Thoracic aorta endothelial cell (primary cell): ENCODE measurements around the gene TMEM229B. TPM values are rescaled to one million over a fixed set of nuclear protein-coding genes. Genes with fewer than 3 reads are reported as not detected.

Experiments
- small RNA-seq: library from RNA; depleted of rRNA; stranded (forward); fragments of <200 nt; gene quantifications from one replicate; pipeline ENCODE3, GENCODE V24; 2012
- total RNA-seq: library from RNA; depleted of rRNA; stranded (reverse); fragments of >200 nt; gene quantifications from 2 replicates; pipeline ENCODE4 v1.2.3, GENCODE V29; 2012

Gene TMEM229B
- under 0.01 and 0.07 TPM in 2 replicates for total RNA-seq

GRCh38 chr14:67487937-67488893 lies at the start of gene TMEM229B:
Gene TMEM229B (minus strand): TSS chr14:67488721. CDS start chr14:67473923, 14,798 bp downstream.

GRCh38 chr14:67532998-67533753 lies 44.7 kb upstream of the TMEM229B start, which contains the start of gene PLEKHH1:
Gene PLEKHH1 (plus strand): TSS chr14:67533290. CDS start chr14:67541868, 8,578 bp downstream.

Small RNA genes within 50 kb of the gene (small RNA-seq; reads per million reads assigned to genes)
- not detected for gene MIR5694

Other genes with a start within 250 kb of the TMEM229B start
- 38.1 and 39.4 TPM in 2 replicates for gene PALS1, start 247.3 kb downstream of the TMEM229B start, total RNA-seq
- 95.1 and 127 TPM in 2 replicates for gene ATP6V1D, start 128.9 kb downstream of the TMEM229B start, total RNA-seq
- 227 and 310 TPM in 2 replicates for gene EIF2S1, start 128.4 kb downstream of the TMEM229B start, total RNA-seq
- gene PLEK2, start 76.6 kb downstream of the TMEM229B start, total RNA-seq = 10.1 and 11.1 TPM in 2 replicates
- 0.65 and 1.1 TPM in 2 replicates for gene PLEKHH1, start 44.6 kb upstream of the TMEM229B start, total RNA-seq
- gene PIGH, start 111.5 kb upstream of the TMEM229B start, total RNA-seq = 10.6 and 11.8 TPM in 2 replicates
- gene ARG2, start 131.2 kb upstream of the TMEM229B start, total RNA-seq = 31.1 and 44.5 TPM in 2 replicates
- 42.7 and 45.6 TPM in 2 replicates for gene VTI1B, start 185.9 kb upstream of the TMEM229B start, total RNA-seq
- 104 and 139 TPM in 2 replicates for gene RDH11, start 207.0 kb upstream of the TMEM229B start, total RNA-seq
- gene RDH12, start 213.2 kb upstream of the TMEM229B start, total RNA-seq = not detected in 2 replicates